Stimulated activated CD8-positive, alpha-beta memory T cell treated with anti-CD3 and anti-CD28 coated beads, Interleukin-15, amount 100 ng/mL, for 4 hours (primary cell): ENCODE data around the gene DMXL1.

ENCODE experiments used
- DNase-seq, 2 donors: peaks; one replicate each; pipeline ENCODE4 v3.0.0-alpha.2; 2020; ENCODE audit warnings: low read depth in 2 of 2

Gene DMXL1

DNA sequence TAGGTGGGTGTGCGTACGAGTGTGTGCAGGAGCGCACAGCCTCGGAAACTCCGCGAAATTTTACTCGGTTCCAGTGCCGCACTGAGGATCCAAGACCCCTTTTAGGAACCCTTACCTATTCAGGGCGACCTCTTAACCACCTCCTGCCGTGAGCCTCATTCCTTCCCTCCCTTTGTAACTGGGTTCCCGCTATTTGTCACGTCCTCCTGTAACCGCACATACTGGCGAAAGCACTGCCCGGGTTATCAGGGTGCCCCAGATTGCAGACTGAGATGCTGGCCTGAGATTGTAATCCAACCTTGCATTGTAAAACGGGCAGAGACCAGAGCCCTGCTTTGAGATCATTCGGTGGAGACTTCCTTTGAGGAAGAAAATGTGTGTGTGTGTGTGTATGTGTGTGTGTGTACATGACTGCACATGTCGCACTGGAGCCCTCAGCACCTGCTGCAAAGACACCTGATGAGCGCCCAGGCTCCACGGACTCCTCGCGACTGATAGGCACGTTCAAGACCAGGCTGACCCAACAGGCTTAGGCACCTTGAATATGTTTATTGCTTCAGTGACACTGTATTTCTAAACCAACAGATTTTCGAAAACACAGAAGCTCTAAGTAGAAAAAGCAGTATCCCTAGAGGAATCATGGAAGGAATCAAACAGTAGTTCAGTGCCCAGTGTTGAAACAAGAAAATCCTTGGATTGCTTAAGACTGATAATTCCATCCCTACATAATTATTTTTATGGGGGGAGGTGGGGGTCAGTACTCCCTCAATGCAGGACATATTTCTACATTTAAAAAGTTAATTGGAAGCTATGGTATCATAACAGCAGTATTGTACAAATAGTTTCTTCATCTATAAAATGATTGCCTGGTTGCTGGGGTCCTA, 198.4 kb downstream of the DMXL1 start:
- no peak for DNase-seq

DNA sequence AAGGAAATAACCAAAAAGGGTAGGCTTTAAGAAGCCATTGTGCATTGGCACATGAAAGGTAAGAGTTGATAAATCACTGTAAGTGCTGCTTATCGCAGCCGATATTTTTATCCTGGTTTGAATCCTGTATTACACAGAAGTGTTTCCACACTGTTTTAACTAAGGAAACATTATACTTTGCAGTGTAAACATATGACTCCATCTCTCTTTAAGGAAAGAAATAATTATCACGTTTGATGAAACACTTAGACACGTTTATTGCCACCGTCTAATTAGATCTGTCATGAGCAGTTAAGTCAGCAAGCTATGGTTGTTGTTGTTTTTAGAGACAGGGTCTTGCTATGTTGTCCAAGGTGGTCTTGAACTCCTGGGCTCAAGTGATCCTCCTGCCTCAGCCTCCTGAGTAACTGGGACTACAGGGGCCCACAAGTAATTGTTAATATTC, 199.3 kb downstream of the DMXL1 start:
- no peak for DNase-seq

DNA sequence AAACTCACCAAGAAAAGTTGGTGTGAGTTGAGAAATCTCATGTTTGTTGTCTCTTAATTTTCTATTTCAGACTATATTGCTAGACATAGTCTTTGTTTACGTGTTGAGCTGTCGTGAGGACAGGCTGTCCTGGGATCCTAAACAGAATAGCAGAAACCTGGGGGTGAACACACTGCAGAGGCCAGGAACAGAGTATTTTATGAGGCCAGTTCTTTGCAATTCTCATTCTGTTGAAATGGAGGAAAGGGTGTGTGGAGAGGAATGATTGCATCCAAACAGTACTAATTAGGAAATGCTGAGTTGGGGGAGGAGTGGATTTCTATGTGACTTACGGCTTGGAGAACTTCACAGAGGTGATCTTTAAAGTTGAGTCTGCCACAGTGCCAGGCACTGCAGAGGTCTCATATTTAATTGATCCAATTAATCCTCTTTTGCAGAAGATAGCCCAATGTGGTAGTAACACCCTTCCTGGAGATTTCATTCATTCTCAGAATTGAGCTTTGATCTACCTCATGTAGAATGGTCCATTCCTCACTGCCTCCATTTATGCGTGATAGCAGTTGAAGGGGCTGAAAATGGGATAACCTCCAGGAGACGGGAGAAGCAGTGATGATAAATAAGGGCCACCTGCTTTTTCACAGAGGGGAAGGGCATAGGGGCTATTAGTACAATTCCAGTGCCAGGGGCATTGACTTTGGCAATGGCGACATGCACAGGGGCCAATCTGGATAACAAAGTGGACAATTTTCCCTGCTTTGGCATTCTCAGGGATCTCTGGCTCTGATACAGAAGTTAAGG, 200.3 kb downstream of the DMXL1 start:
- DNase-seq, result no peak

DNA sequence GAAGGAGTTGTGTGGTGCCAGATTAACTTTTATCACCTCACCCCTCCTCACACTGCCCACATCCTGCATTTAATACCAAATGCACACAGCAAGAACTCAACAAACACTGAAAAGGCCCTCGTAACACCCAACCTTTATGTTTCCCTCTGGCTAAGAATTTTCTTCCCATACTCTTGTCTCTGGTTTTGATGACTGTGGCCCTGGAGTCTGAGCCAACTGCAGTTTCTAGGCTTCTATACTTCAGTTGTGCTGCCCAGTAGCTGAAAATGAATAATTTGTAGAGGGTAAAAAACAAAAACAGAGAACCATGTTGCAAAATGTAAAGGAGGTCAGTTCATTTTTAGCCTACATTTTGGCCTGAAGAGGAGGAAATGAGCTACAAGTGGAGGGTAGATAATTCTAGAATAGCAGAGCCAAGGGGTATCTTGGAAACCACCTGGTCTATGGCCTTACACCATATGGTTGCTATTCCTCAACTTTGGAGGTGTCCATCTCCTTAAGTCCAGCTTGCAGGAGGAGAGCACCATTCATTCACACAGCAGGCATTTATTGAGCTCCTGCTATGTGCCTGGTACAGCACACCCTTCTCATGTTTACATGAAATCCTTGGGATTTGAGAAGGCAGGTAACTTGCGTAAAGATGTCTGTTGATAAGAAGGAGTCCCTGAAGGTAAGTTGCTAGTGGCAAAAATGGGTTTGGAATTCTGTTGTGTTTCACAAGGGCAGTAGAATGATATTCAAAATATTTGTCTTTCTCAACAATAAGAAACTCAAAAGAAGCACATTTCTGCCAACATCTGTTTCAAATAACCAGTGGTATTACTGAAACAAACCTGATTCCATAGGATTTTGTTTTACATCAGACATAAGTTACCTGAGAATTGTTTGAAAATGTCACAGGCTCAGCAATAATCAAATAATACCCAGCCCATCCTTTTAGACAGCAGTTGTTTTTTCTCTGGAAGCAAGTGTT, 201.2 kb downstream of the DMXL1 start:
- DNase-seq, result no peak

DNA sequence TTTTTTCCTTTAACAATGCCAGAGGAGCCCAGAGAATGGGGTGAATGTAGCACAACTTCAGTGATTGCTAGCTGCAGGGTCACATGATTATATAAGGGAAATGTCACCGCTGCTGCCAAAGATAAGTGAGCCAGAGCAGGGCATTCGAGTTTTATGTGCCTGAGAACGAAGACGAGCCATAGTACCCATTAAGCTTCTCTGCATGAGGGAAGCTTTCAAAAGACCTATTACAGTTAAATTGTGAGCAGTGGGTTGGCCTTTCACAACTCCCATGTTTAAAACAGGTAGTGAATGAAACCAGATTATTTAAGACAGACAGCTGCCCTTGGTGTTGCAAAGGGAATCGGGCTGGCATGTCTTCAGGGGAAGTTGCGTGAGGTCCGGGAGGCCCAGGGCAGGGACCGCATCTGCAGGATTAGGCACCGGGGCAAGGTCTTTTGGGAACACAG, 202.5 kb downstream of the DMXL1 start:
- no peak for DNase-seq

DNA sequence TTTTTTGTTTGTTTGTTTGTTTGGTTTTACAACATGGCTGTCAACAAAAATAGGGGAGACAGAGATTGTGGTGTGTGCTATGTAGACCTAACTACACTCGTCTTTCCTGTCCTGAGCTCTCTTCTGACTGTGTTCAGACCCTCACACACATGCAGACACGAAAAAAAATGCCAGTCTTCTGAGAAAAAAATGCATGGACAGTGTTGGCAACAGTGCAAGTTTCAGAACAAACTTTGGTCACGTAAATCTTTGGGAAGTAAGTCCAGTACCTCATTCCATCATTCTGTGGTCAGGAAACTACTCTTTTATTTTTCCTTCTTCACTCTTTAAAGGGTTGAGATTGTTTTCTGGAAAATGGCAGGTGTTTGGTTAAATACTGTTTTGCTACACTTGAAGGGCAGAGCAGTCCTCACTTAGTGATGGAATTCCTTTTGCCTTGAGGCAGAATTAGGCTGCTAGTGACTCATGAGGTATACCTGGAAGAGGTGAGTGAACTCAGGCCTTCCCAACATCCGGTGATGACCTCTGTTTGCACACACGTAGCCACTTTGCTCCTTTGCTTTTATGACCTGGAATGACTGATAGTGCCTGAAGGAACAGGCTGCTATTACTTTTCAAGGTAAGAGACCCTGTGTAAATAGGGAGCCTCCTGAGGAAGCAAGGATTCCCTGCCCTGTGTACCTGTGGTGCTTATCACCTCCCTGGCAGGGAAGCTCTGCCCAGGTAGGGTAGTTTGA, 203.3 kb downstream of the DMXL1 start:
- no peak for DNase-seq

DNA sequence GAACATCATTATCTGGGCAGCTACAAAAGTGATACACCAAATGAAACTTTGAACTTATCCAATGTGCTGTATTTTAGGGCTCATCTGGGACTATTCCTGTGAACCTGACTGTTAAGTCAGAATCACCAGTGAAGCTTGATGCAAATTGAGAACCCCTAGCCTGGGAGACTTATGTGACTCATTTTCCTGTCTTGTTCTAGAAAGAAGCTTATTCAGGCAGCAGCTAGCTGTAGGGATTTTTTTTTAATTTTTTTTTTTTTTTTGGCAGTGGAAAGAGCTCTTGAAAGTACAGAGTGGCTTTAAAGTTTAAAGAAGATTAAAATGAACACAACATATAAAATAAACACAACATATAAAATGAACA, 203.9 kb downstream of the DMXL1 start:
- DNase-seq, result no peak

DNA sequence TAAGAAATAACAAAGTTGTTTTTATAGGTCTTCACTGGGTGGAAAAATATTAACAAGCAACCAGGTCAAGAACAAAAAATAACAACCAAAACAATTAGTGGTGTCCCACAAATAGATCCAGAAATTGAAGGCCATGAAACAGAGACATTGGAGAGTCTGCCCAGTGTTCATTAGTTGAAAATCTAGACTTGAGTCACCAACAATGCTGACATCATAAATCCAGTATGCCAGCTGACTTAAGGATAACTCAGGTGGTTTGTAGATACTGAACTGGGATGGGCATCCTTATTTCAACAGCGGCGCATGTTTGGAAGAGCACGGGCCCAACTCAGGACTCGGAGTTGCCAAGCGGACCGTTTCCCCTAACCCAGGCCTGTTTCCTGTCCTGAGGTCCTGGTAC, 204.3 kb downstream of the DMXL1 start:
- no peak for DNase-seq

DNA sequence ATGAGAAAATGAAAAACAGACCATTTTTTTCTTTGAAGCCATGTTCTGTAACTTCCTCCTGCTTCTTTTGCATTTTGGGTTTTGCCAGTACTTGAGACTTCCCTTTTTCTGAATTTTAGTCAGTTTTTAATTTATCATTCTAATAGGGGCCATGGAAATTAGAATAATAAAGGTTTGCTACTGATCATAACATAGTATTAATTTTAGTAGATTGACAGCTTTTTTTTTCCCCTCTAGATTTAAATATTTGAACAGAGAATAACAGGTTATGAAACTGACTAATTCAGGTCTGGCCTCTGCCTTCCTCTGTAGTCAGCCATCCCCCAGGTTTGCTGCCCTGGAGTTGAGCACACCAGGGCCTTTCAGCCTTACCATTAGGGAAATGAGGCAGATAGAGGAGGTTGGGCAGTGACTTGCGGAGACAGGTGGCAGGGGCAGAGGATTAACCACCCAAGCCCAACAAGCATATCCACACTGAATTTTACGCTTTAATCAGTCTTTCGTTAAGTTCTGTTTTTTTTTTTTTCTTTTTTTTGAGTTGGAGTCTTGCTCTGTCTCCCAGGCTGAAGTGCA, 204.8 kb downstream of the DMXL1 start:
- DNase-seq, result no peak

DNA sequence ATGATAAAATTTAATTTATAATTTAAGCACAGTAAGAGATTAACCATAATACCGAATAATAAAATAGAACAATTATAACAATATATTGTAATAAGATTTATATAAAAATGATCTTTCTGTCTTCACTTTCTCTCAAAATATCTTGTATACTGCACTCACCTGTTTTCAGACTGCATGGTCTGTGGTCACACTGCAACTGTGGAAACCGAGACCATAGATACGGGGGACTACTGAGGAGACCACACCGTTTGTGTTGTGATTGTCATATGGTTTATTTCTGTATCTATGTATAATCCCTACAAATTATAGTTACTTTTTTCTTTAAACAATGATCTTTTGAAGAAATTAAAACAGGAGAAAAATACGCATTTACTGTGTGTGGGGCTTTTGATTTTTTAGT, 206.1 kb downstream of the DMXL1 start:
- no peak for DNase-seq

DNA sequence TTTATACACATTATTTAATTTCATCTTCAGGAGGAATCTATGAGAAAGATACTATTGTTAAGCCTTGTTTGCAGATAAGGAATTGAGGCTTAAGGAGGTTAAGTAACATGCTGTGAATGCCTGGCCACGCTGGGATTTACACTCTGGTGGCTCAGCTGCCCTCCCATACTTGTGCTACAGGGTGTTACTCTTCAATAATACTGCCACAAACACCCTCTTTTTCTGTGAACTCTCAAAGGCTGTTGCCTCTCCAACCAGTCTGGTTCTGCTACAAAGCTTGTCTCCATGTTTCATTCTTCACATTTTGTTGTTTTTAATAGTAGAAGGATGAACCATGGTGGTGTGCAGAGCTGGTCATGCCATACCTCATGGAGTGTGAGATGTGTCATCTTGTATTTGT, 208.2 kb downstream of the DMXL1 start:
- no peak for DNase-seq

DNA sequence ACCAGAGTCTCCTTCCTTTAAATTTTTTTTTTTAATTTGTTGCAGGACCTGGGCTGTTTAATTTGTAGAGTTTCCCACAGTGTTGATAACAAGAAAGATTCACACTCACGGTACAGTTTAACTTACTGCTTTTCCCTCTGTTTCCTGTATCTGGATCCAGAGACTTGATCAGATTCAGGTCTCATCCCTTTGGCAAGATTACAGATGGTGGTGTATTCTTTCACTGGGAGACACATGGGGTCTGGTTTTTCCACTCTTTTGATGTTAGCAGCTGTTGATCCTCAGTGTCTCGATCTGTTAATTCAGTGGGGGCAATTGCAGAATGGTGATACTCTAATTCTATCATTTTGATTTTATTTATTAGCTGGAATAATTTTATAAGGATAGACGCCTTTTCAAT, 209.5 kb downstream of the DMXL1 start:
- no peak for DNase-seq

DNA sequence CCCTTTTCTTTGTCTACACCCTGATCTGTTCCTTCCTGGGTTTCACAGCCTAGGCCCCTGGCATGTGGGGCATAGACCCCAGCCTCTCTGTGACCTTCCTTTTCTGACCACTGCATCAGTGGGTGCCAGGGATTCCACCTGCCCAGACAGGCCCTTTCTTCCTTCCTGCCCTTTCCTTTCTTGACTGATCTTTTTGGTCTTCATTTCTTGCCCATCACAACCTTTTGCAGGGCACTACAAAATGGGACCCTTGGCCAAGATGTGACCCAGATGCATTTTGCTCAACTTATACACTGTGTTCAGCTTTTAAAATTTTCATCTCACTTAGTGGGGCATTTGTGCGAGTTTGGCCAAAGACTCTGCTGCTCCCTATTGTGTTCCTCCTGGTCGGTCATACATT, 211.7 kb downstream of the DMXL1 start:
- DNase-seq, result no peak

DNA sequence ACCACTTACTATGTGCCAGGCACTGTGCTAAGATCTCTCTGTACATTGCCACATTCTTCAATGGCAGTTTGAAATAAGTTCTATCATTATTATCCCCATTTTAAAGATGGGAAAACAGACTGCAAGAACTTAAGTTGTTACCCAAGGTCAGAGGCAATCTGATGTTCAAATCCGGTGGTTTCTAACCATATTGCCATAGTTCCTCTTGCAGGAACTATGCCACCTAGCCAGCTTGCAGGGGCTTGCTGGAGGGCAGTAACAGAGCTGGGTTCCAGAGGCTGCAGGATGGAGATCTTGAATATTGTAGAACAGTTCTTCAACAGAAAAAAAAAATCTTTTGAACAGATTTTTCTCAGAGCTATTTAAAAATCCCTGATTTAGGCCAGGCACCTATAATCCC, 213.1 kb downstream of the DMXL1 start:
- no peak for DNase-seq

DNA sequence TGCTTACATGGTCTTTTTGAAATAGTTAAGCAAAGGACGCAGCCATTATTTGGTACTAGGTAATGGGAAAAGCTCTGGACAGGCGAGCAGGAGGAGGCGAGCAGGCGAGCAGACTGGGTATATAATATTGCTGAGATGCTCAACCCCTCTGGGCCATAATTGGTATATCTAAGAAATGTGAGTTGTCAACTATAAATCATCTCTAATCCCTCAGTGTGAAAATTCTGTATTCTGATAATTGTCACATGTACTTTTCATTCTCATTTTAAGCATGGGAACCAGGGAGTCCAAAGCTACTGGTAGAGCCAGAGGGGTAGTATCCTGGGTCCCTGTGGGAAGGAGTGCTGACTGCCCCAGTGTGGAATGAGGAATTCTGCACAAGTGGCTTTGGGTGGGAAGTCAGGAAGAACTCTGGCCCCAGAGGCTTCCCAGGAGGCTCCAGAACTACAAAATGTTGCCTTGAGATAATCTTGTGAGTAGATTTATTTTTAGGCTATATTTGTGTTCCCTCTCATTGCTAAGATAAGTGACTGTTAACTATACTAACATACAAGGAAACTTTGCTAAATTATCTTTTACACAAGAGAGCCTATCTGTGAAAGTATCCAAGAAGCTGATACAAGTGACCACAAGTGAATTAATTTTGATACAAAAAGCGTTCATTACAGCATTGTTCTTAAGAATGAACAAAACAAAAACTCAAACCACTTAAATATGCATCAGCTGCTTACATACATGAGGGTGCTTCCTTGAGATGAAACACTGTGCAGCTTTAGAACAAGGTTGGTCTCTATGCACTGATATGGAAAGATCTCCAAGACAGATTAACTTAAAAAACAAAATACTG, 214.4 kb downstream of the DMXL1 start:
- DNase-seq, result no peak

DNA sequence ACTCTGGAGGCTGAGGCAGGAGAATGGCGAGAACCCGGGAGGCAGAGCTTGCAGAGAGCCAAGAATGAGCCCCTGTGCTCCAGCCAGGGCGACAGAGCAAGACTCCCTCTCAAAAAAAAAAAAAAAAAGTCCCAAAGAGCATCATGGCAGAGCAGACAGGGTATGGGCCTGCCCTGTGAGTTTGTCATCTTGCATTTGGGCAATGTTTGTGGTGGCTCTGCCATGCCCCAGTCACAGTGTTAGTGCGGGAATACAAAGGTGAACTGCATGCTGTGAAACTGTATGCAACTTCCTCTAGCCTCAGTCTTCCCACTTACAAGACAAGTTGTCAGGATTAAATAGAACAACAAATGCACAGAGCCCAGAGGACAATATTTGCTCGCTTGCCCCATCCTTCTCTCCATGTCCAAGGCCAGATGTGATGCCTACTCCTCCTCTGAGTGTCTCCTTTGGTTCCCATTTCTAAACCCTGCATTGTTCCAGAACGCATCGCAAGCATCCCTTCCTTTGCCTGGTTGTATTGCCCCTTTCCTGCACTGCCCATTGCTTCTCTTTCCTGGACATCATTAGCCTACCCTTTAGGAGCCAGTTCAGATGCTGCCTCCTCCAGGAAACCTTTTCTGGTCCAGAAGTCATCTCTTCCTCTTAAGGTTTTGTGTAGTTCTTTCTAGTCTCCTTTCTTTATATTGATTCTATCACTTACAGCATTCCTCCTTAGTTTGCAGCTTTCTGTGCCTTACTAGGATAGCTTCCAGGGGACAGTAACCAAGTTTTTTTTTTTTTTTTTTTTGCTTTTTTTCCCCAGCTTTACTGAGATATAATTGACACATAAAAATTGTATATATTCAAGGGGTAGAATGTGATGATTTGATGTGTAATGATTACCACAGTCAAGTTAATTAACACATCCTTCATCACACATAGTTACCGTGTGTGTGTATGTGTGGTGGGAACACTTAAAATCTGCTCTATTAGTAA, 215.9 kb downstream of the DMXL1 start:
- DNase-seq, result no peak

DNA sequence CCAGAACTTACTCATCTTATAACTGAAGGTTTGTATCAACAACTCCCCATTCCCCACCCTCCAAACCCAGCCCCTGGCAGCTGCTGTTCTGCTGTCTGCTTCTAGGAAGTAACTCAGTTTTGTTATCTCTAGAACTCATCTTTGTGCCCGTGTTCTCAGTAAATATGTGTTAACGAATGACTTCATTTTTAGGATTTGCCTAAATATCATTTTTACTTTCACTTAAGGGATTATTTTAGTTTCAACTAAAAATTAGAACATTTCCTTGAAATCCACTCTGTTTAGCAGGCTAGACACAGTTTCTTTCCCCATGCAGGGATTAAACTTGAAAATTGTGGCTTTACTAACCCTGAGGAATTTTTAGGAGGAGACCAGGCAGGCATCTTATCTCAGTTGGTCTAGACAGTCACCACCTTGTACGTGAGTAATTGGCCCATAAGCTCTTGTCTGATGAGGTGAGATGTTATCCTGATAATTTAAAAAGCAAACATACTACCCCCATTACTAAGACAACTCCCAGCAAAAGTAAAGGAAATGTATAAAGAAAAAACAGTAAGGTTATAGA, 216.7 kb downstream of the DMXL1 start:
- no peak for DNase-seq

DNA sequence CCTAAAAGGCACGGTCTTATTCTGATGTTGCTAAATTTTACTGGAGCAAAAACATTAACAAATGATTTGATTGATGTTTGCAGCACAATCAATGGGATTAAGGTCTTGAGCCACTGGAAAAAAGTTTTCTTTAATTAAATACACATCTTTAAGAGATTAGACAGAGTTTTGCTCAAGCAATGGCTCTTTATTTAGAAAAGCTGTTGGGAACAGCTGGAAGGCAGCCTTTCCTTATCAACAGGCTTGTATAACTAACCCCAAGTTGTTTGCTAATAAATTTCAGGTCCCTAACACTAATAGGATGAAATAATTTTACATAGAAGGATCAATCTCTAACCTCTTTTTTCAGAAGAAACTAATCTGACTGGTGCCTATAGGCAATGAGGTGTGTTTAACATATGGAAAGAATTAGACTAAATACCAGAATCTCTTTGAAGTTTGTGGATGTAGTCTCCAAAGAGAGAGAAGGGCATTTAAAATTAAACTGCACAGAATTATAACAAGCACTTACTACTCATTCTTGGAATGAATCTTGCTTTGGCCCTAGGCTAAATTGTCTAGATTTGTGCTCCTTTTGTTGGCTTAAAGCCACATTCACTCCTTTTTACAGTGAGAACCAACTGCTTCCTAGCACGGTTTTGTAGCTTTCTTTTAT, 217.6 kb downstream of the DMXL1 start:
- no peak for DNase-seq
